ENCODE data around the gene ARL9. TPM values are rescaled to one million over a fixed set of nuclear protein-coding genes. Genes with fewer than 3 reads are reported as not detected.

ARL9 gene
- total RNA-seq, 4 donors from 2014 or later: 0.23 to 0.53 (median 0.38) TPM; not detected in 1

GRCh38 chr4:56531823-56532222 lies 26.2 kb downstream of the ARL9 start:
- 72 to 89% methylated on average over 4 of the region's 4 CpGs for WGBS, 2 donors
- DNase-seq: no peak
- no peak overlapping the region for H3K27ac ChIP-seq
- no peaks in the 10 kb centered on the region for H3K9me3 ChIP-seq
- intact Hi-C loops (cut with DNase I): no loop called here
- H3K36me3 ChIP-seq: no peaks in the 10 kb centered on the region
- peaks cover 0 to 36% (median 5%) of the 10 kb centered on the region in 4 donors for H3K27me3 ChIP-seq
- TF ChIP-seq POLR2A (IDR thresholded peaks at IDR 0.05) (no peak), CTCF (IDR thresholded peaks at IDR 0.05) (no peak)
- H3K4me3 ChIP-seq: no peak overlapping the region
- H3K4me1 ChIP-seq: peaks cover 6 to 17% (median 7%) of the 10 kb centered on the region in 3 donors

GRCh38 chr4:56532239-56532638 lies 26.6 kb downstream of the ARL9 start:
- Histone ChIP-seq H3K27me3 (peaks cover 0 to 36% (median 5%) of the 10 kb centered on the region in 4 donors), H3K4me1 (peaks cover 6 to 17% (median 7%) of the 10 kb centered on the region in 3 donors), H3K9me3 (no peaks in the 10 kb centered on the region), H3K27ac (no peak overlapping the region), H3K36me3 (no peaks in the 10 kb centered on the region), H3K4me3 (no peak overlapping the region)
- TF ChIP-seq CTCF (IDR thresholded peaks at IDR 0.05) (no peak), POLR2A (IDR thresholded peaks at IDR 0.05) (no peak)
- no peak for DNase-seq
- intact Hi-C loops (cut with DNase I): no loop called here
- 93 to 100% methylated on average over 2 of the region's 2 CpGs for WGBS, 2 donors

GRCh38 chr4:56535915-56536314 lies 30.3 kb downstream of the ARL9 start:
- TF ChIP-seq POLR2A (IDR thresholded peaks at IDR 0.05) (no peak), CTCF (IDR thresholded peaks at IDR 0.05) (no peak)
- DNase-seq: no peak
- Histone ChIP-seq H3K36me3 (no peaks in the 10 kb centered on the region), H3K9me3 (no peaks in the 10 kb centered on the region), H3K27me3 (peaks cover 0 to 32% (median 5%) of the 10 kb centered on the region in 4 donors), H3K4me3 (no peak overlapping the region), H3K27ac (no peak overlapping the region), H3K4me1 (peaks cover 3 to 5% (median 4%) of the 10 kb centered on the region in 3 donors)
- intact Hi-C loops (cut with DNase I): no loop called here
- 69 to 86% methylated on average over 2 to 6 of the region's 7 CpGs for WGBS, 2 donors

- H3K4me3 ChIP-seq: no peak overlapping the region
- H3K27ac ChIP-seq: no peak overlapping the region
- H3K9me3 ChIP-seq: no peaks in the 10 kb centered on the region
- intact Hi-C loops (cut with DNase I): no loop called here
- peaks cover 0 to 20% (median 1%) of the 10 kb centered on the region in 4 donors for H3K27me3 ChIP-seq
- WGBS, 2 donors: 88 to 95% methylated on average over 1 of the region's 1 CpG
- TF ChIP-seq POLR2A (IDR thresholded peaks at IDR 0.05) (no peak), CTCF (IDR thresholded peaks at IDR 0.05) (no peak)
- H3K36me3 ChIP-seq: no peaks in the 10 kb centered on the region
- H3K4me1 ChIP-seq: no peaks in the 10 kb centered on the region
- no peak for DNase-seq
Measured at GRCh38 chr4:56537147-56537546, 31.6 kb downstream of the ARL9 start.

GRCh38 chr4:56540826-56541225 lies 35.2 kb downstream of the ARL9 start:
- intact Hi-C loops (cut with DNase I): no loop called here
- no peak overlapping the region for H3K27ac ChIP-seq
- WGBS, 2 donors: 89 to 95% methylated on average over 4 of the region's 4 CpGs
- DNase-seq: no peak
- no peak overlapping the region for H3K4me3 ChIP-seq
- H3K36me3 ChIP-seq: no peaks in the 10 kb centered on the region
- H3K9me3 ChIP-seq: no peaks in the 10 kb centered on the region
- H3K4me1 ChIP-seq: peaks cover 0 to 10% (median 0%) of the 10 kb centered on the region in 3 donors
- no peaks in the 10 kb centered on the region for H3K27me3 ChIP-seq
- no peak for TF ChIP-seq POLR2A (IDR thresholded peaks at IDR 0.05)
- TF ChIP-seq CTCF (IDR thresholded peaks at IDR 0.05): no peak

Measured in esophagus squamous epithelium (tissue), 5 donors.